Effector memory CD8-positive, alpha-beta T cell (primary cell): Measurements from ENCODE around the gene HBS1L.

Experiments
- ATAC-seq: fragments of 150-1000 bp; cut with Tn5 transposase; replicated peaks from 2 replicates; pipeline ENCODE4 v1.10.0; 2021; ENCODE audit warnings: mild to moderate bottlenecking, moderate library complexity
- DNase-seq, 3 experiments: peaks; one replicate each; pipeline ENCODE4 v3.0.0; 2021
- H3K27ac Mint-ChIP-seq, 2 donors: one replicate each; pipeline ENCODE4 v1.8.0; 2022; ENCODE audit warnings: mild to moderate bottlenecking in 2 of 2, mixed read lengths in 2 of 2, moderate library complexity in 2 of 2
- H3K27me3 Mint-ChIP-seq, 2 donors: one replicate each; pipeline ENCODE4 v1.8.0; 2022; ENCODE audit warnings: mixed read lengths in 2 of 2
- H3K36me3 Mint-ChIP-seq: one replicate; pipeline ENCODE4 v1.8.0; 2022; ENCODE audit warnings: mild to moderate bottlenecking, moderate library complexity, mixed read lengths; ENCODE audit not compliant: insufficient read depth
- H3K4me1 Mint-ChIP-seq, 2 donors: one replicate each; pipeline ENCODE4 v1.8.0; 2022; ENCODE audit warnings: low read depth in 2 of 2, mixed read lengths in 2 of 2
- H3K4me3 Mint-ChIP-seq, 2 donors: one replicate each; pipeline ENCODE4 v1.8.0; 2022; ENCODE audit warnings: mild to moderate bottlenecking in 2 of 2, mixed read lengths in 2 of 2, moderate library complexity in 2 of 2
- H3K9me3 Mint-ChIP-seq, 2 donors: one replicate each; pipeline ENCODE4 v1.8.0; 2022; ENCODE audit warnings: mixed read lengths in 2 of 2

Gene HBS1L

DNA sequence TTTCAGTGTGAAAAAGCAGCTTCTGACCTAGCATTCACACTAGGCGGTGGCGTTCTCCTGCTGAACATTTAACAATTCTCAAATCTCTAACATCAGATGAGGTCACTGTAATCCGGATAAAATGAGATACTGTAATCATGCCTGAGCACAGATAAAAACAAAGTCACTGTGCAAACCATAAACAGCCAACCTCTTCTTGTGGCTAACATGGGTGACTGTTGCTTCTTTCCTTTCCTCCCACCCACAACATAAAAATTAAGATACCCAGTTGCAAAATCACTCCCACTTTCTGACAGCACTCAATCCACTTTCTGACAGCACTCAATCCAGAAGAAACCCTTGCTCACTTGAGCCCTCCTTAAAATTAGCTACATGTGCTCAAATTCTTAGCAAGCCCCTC is 93.3 kb downstream of the HBS1L start:
- Mint-ChIP-seq H3K4me1 (no peaks in the 10 kb centered on the region), H3K4me3 (no peak overlapping the region), H3K27ac (no peak overlapping the region), H3K36me3 (peaks cover 37% of the 10 kb centered on the region), H3K27me3 (no peaks in the 10 kb centered on the region), H3K9me3 (no peaks in the 10 kb centered on the region)
- ATAC-seq (no peak), DNase-seq (no peak)

DNA sequence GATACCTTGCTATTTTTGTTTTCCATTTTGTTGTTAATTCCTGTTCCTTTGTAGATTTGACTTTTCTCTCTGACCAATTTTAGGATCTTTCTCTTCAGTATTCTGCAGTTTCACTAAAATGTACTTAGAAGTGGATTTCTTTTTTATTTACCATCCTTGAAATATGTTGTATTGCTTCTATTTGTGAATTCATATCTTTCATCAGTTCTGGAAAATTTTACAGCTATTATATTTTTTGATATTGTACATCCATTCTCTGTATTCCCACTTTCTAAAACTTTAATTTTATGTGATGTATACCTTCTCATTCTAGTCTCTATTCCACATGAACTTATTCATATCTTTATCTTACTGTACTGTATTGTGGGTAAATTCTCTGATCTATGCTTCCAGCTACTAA is 95.0 kb downstream of the HBS1L start:
- no peak for ATAC-seq
- Mint-ChIP-seq H3K4me3 (no peak overlapping the region), H3K27ac (no peak overlapping the region), H3K27me3 (no peaks in the 10 kb centered on the region), H3K9me3 (no peaks in the 10 kb centered on the region), H3K36me3 (peaks cover 20% of the 10 kb centered on the region), H3K4me1 (no peaks in the 10 kb centered on the region)
- DNase-seq: no peak

DNA sequence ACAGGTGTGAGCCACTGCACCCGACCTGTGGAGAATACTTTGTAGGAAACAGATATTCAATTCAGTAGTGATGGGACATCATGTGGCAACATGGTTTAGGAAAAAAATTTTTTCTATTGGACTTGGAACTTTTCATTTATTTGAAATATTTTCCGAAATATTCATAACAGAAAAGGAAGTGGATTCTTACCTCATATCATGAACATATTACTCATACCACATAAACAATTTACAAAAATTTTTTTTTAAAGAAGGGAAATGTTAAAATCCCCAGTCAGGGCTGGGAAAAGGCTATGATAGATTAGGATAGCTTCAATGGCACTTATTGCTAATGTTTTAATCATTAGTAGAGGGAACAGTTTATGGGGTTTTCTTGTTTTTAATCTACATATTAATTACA is 97.9 kb downstream of the HBS1L start:
- Mint-ChIP-seq H3K4me3 (no peak overlapping the region), H3K9me3 (no peaks in the 10 kb centered on the region), H3K27me3 (no peaks in the 10 kb centered on the region), H3K36me3 (peaks cover 7% of the 10 kb centered on the region), H3K27ac (no peak overlapping the region), H3K4me1 (no peaks in the 10 kb centered on the region)
- no peak for ATAC-seq
- no peak for DNase-seq

GRCh38 chr6:134956032-134956431 is 98.6 kb downstream of the HBS1L start:
- no peaks in the 10 kb centered on the region for H3K27me3 Mint-ChIP-seq
- H3K27ac Mint-ChIP-seq: no peak overlapping the region
- H3K4me3 Mint-ChIP-seq: no peak overlapping the region
- peaks cover 5% of the 10 kb centered on the region for H3K36me3 Mint-ChIP-seq
- no peak for DNase-seq
- H3K9me3 Mint-ChIP-seq: no peaks in the 10 kb centered on the region
- no peaks in the 10 kb centered on the region for H3K4me1 Mint-ChIP-seq
- ATAC-seq: no peak

DNA sequence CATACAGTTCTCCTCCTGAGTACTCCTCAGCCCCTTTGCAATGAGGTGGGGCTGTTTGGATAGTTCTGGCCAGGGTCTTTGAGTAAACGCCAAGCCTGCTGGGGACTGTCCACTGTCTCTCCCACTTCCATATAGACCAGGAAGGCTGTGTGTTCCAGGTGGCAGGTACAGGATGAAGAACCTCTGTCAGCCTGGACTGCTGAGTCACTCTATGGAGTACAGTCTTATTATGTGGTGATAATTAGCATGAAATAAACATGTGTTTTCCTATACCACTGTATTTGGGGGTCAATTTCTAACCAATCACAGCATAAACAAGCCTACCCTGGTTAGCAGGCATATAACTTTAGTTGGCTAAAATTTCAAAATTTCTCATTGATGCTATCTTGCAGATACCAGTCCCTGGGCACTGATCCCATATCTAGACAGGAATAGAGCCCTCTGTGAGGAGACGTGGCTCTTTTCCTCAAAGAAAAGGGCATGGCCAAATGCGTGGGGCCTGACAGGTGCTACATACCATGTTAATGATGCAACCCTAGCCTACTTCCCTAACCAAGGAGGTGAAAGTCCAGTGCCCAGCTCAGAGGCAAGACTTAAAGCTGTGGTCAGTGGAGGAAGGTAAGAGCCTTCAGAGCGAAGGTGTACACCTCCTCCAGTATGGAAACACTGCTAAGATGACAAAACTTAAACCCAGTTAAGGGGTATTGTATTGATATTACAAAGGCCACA is 100.2 kb downstream of the HBS1L start:
- DNase-seq (no peak), ATAC-seq (no peak)
- Mint-ChIP-seq H3K4me3 (no peak overlapping the region), H3K4me1 (no peaks in the 10 kb centered on the region), H3K9me3 (no peaks in the 10 kb centered on the region), H3K36me3 (no peaks in the 10 kb centered on the region), H3K27ac (no peak overlapping the region), H3K27me3 (no peaks in the 10 kb centered on the region)

DNA sequence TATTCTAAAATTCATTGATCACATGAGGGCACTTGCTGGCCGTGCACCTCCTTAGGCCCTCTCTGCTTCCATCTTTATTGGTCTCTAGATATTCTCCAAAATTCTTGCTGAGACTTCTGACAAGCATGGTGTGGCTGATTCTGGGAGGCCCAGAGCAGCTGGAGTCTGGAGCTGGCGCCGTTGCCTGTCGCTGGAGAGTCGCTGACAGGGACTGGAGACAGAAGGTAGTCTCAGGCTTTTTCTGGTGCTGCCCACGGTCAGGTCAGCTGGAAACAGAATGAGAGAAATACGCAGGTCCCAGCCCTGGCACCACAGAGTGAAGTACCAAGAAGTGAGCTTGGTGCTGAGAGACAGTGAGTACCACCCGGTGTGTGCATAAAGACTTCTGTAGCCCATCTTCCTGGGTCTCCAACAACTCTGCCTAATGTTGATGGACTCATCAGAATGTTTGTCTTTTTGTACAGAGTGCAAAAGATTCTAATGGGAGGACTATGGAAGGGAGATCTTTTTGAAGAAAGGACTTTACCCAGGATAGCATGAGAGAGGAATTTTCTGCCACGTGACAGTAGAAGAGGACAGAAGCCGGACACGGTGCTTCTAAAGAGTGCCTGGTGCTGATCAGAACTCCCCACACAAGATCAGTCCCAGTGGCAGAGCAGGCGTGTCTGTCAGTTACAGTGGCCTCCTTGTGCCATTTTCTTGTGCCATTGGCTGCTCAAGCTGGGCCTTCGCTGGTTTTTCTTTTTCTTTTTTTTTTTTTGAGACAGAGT is 102.9 kb downstream of the HBS1L start:
- no peak overlapping the region for H3K27ac Mint-ChIP-seq
- H3K4me1 Mint-ChIP-seq: no peaks in the 10 kb centered on the region
- no peaks in the 10 kb centered on the region for H3K27me3 Mint-ChIP-seq
- H3K9me3 Mint-ChIP-seq: no peaks in the 10 kb centered on the region
- ATAC-seq (no peak), DNase-seq (no peak)
- H3K4me3 Mint-ChIP-seq: no peak overlapping the region
- no peaks in the 10 kb centered on the region for H3K36me3 Mint-ChIP-seq

DNA sequence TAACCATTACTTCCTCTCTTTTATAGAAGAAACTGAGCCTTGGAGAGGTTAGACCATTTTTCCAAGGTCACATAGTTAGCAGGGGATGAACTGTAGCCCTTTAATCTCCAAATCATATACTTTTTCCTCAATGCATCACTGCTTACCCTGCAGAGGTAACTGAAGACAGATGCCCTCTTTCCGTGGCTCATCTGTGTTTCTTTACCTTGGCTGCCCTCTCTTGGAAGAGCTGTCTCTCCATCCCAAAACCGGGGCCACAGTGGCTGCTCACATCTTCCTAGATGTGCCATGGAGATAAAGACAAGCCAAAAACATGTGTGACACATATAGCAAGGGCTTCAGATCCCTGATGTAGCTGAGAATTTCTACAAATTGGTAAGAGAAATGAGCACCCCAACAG is 104.1 kb downstream of the HBS1L start:
- ATAC-seq (no peak), DNase-seq (no peak)
- Mint-ChIP-seq H3K4me3 (no peak overlapping the region), H3K9me3 (no peaks in the 10 kb centered on the region), H3K27ac (no peak overlapping the region), H3K36me3 (no peaks in the 10 kb centered on the region), H3K4me1 (no peaks in the 10 kb centered on the region), H3K27me3 (no peaks in the 10 kb centered on the region)

DNA sequence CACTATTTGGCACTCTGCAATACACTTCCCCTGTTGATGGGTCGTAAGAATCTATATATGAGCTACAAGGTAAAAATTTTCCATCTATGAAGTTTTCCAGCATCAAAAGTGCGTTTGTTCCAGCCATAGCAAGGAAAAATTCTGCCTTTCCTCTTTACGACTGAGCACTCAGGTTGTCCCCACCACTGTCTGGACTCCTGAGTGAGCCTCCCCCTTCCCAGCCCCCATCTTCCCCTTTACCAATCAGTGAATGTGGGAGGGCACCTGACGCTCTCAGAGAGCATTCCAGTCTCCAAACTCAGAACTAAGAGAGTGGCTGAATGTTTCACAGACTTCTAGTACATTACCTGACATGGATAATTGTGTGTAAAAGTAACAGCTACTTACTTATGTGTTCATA is 104.7 kb downstream of the HBS1L start, which contains the start of gene ALDH8A1:
ALDH8A1 (minus strand) TSS at position 175 of the 400 bp plus-strand sequence; CDS start at position 127, 48 bp downstream.
- ATAC-seq (no peak), DNase-seq (no peak)
- H3K27me3 Mint-ChIP-seq: no peaks in the 10 kb centered on the region
- no peaks in the 10 kb centered on the region for H3K36me3 Mint-ChIP-seq
- H3K9me3 Mint-ChIP-seq: no peaks in the 10 kb centered on the region
- no peak within 1 kb of the TSS for H3K27ac Mint-ChIP-seq
- H3K4me1 Mint-ChIP-seq: no peaks in the 10 kb centered on the region
- H3K4me3 Mint-ChIP-seq: no peak within 1 kb of the TSS

DNA sequence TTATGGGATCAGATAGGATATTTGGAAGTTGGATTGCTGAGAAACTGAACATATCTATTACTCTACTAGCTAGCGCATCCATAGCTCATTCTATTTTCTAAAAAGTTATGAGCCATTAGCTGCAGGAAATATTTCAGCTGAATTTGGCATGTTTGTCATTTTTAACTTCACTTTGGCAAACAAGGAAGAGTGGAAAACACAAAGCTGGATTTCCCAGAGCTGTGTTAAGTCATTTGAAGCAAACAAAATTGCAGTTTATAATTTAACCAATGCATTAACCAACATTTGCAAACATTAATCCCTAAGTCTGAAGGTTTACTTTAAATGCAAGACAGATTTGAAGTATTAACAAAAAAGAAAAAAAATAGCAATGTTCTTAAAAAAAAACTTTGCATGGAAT is 105.9 kb downstream of the HBS1L start:
- no peaks in the 10 kb centered on the region for H3K36me3 Mint-ChIP-seq
- no peak overlapping the region for H3K27ac Mint-ChIP-seq
- H3K4me3 Mint-ChIP-seq: no peak overlapping the region
- H3K27me3 Mint-ChIP-seq: no peaks in the 10 kb centered on the region
- ATAC-seq (no peak), DNase-seq (no peak)
- H3K4me1 Mint-ChIP-seq: no peaks in the 10 kb centered on the region
- H3K9me3 Mint-ChIP-seq: no peaks in the 10 kb centered on the region

DNA sequence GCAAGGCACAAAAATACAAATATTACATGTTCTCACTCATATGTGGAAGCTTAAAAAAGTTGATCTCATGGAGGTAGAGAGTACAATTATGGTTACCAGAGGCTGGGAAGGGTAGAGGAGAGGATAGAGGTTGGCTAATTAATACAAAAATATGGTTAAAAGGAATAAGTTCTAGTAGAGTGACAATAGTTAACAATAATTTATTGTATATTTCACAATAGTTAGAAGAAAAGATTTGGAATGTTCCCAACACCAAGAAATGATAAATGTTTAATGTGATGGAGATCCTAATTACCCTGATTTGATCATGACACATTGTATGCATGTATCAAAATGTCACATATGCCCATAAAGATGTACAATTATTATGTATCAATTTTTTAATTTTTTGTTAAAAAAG is 106.5 kb downstream of the HBS1L start:
- Mint-ChIP-seq H3K27me3 (no peaks in the 10 kb centered on the region), H3K4me1 (no peaks in the 10 kb centered on the region), H3K9me3 (no peaks in the 10 kb centered on the region), H3K4me3 (no peak overlapping the region), H3K27ac (no peak overlapping the region), H3K36me3 (no peaks in the 10 kb centered on the region)
- DNase-seq (no peak), ATAC-seq (no peak)

DNA sequence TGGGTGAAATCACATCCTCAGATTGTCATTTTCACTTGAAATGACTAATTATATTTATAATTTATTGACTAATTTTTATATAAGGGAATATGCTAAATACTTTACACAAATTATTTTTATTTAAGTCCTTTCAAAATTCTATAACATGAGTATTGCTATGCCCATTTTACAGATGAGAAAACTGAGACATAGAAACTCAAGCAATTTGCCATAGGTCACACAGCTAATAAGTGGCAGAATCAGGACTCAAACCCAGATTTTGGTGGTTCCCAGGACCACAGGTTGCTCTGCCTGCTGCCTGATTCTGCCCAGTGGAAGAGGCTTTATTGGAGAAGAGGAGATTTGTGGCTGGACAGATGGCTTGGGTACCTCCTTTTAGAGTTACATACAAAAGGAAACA is 109.6 kb downstream of the HBS1L start:
- H3K9me3 Mint-ChIP-seq: no peaks in the 10 kb centered on the region
- no peaks in the 10 kb centered on the region for H3K27me3 Mint-ChIP-seq
- H3K27ac Mint-ChIP-seq: no peak overlapping the region
- ATAC-seq (no peak), DNase-seq (no peak)
- H3K4me3 Mint-ChIP-seq: no peak overlapping the region
- H3K36me3 Mint-ChIP-seq: no peaks in the 10 kb centered on the region
- H3K4me1 Mint-ChIP-seq: no peaks in the 10 kb centered on the region

- DNase-seq (no peak), ATAC-seq (no peak)
- Mint-ChIP-seq H3K4me3 (no peak overlapping the region), H3K4me1 (no peaks in the 10 kb centered on the region), H3K27me3 (no peaks in the 10 kb centered on the region), H3K9me3 (no peaks in the 10 kb centered on the region), H3K36me3 (no peaks in the 10 kb centered on the region), H3K27ac (no peak overlapping the region)
Measured at GRCh38 chr6:134943522-134944111, 111.0 kb downstream of the HBS1L start.

DNA sequence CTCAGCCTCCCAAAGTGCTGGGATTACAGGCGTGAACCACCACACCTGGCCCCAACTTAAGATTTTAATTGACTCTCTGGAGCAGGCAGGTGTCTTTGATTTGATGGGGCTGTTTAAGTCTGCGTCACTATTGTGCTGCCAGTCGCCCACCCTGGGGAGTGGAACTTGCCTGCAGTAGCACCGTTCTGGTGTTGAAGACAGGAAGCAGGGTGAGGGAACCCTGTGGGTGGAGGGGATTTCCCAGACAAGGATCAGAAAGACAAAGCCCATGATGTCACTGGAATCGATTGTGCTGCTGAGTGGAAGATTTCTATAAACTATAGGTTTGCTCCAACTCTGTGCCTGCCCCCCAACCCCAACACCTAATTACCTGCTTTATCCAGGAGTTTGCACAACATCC is 115.7 kb downstream of the HBS1L start:
- Mint-ChIP-seq H3K27me3 (no peaks in the 10 kb centered on the region), H3K4me3 (no peak overlapping the region), H3K4me1 (peaks cover 0 to 1% of the 10 kb centered on the region in 2 donors), H3K36me3 (no peaks in the 10 kb centered on the region), H3K27ac (no peak overlapping the region), H3K9me3 (no peaks in the 10 kb centered on the region)
- DNase-seq (no peak), ATAC-seq (peak; percentile 72)

DNA sequence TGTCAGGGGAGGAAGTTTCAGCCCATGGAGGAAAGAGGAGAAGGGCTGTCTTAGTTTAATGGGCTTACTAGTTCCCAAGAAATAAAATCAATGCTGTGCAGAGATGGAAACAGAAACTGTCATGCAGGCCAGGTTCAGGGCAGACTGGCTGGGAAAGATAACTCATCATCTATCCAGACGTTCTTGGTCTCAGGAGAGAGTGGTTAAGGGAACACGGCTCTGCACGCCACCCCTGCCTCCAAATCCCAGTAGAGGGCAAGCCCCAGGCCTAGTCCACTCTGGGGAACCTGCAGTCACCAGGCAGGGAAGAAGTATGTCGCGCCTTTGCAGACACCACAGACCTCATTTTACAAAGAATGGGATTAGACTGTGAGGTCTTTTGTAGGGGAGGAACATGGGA is 117.2 kb downstream of the HBS1L start:
- no peak for ATAC-seq
- DNase-seq: no peak
- H3K4me1 Mint-ChIP-seq: peaks cover 0 to 1% of the 10 kb centered on the region in 2 donors
- H3K27me3 Mint-ChIP-seq: no peaks in the 10 kb centered on the region
- no peak overlapping the region for H3K4me3 Mint-ChIP-seq
- no peaks in the 10 kb centered on the region for H3K9me3 Mint-ChIP-seq
- H3K36me3 Mint-ChIP-seq: peaks cover 1% of the 10 kb centered on the region
- no peak overlapping the region for H3K27ac Mint-ChIP-seq
